ENCODE results near the gene DBN1. TPM values are rescaled to one million over a fixed set of nuclear protein-coding genes. Genes with fewer than 3 reads are reported as not detected.

DBN1 gene
- polyA plus RNA-seq, 1 of the 3 experiments (the other 2 are of a cell fraction), result 244 TPM

DNA sequence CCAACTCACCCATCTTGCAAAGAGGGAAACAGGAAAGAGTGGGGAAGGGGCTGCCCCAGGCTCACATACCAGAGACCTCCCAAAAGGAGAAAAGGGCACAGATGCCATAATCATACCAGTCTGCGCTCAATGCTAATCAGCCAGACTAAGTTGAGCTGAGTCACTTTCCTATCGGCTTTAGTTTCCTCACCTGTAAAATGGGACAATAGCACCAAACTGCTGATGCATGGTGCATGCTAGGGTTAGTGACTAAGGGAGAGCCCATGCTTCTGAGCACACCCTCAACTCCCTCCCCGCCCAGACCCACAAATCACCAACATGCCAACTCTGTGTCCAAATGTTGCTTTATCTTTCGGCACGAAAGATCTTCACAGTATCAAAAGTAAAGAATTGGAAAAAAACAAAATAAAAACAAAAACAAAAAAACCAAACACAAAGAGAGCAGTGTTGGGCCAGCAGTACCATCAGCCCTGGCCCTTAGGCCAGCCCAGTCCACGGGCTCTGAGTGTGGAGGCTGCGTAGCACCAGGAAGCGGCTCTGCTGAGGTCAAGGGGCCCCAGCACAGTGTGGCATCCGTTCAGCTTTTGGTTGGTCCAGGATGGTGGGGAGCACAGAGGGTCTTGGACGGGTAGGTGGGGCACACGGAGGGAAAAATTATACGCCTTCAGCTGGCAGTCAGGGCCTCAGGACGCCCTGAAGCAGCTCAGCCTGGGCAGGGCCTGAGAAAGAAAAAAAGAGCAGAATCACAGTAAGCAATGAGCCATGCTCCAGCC is 46.2 kb upstream of the DBN1 start:
- Histone ChIP-seq H3K4me1 (ENCODE audit: control insufficient read depth in 1 of 2, insufficient read depth in 2 of 2, low read depth in 1 of 2, low read length in 1 of 2) (peaks cover 6 to 15% of the 10 kb centered on the region in 2 experiments; a peak in 2 of 4 replicates), H4K20me1 (ENCODE audit: insufficient read depth) (no peaks in the 10 kb centered on the region), H3K27me3 (ENCODE audit: insufficient read depth) (no peaks in the 10 kb centered on the region), H3K36me3 (replicated peaks in 1 of 2; ENCODE audit: control insufficient read depth in 1 of 2, insufficient read depth in 2 of 2, low read length in 1 of 2) (peaks cover 22 to 56% of the 10 kb centered on the region in 2 experiments), H3K4me2 (peak overlapping the region; percentile 11; the same call in 1 of the 2 replicates), H2AFZ (ENCODE audit: low read depth) (no peak overlapping the region), H3F3A (replicated peaks; ENCODE audit: insufficient read depth) (peaks cover 10% of the 10 kb centered on the region), H3K9me3 (no peaks in the 10 kb centered on the region), H3K9ac (no peak overlapping the region), H3K27ac (ENCODE audit: low read depth in 2 of 2, low read length in 1 of 2) (peak overlapping the region in 1 of 2 experiments; percentile 11; a peak in 1 of 4 replicates), H3K4me3 (ENCODE audit: low read depth in 2 of 2, low read length in 1 of 2) (no peak overlapping the region), H3K9me2 (no peaks in the 10 kb centered on the region), H3K79me2 (ENCODE audit: insufficient read depth) (peaks cover 35% of the 10 kb centered on the region)
- no peak for DNase-seq
- POLR2A ChIA-PET, result interaction anchor here (0.8 kb wide), 1 partner anchor 23 kb away, joined by 3 read pairs; no protein-coding TSS in a partner anchor
- CTCF ChIA-PET, result interaction anchor here (1.0 to 3.7 kb wide), 3 partner anchors 14 to 18 kb away, joined by 3 to 15 read pairs (median 3); no protein-coding TSS in a partner anchor
- TF ChIP-seq TCF12 (IDR thresholded peaks at IDR 0.05), result no peak
- TF ChIP-seq, protein P1, sequence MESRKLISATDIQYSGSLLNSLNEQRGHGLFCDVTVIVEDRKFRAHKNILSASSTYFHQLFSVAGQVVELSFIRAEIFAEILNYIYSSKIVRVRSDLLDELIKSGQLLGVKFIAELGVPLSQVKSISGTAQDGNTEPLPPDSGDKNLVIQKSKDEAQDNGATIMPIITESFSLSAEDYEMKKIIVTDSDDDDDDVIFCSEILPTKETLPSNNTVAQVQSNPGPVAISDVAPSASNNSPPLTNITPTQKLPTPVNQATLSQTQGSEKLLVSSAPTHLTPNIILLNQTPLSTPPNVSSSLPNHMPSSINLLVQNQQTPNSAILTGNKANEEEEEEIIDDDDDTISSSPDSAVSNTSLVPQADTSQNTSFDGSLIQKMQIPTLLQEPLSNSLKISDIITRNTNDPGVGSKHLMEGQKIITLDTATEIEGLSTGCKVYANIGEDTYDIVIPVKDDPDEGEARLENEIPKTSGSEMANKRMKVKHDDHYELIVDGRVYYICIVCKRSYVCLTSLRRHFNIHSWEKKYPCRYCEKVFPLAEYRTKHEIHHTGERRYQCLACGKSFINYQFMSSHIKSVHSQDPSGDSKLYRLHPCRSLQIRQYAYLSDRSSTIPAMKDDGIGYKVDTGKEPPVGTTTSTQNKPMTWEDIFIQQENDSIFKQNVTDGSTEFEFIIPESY (IDR thresholded peaks at IDR 0.05; ENCODE audit: borderline replicate concordance, low read depth), result no peak
- 84% methylated on average over 13 of the region's 13 CpGs for WGBS (ENCODE audit: low lambda C conversion rate)

DNA sequence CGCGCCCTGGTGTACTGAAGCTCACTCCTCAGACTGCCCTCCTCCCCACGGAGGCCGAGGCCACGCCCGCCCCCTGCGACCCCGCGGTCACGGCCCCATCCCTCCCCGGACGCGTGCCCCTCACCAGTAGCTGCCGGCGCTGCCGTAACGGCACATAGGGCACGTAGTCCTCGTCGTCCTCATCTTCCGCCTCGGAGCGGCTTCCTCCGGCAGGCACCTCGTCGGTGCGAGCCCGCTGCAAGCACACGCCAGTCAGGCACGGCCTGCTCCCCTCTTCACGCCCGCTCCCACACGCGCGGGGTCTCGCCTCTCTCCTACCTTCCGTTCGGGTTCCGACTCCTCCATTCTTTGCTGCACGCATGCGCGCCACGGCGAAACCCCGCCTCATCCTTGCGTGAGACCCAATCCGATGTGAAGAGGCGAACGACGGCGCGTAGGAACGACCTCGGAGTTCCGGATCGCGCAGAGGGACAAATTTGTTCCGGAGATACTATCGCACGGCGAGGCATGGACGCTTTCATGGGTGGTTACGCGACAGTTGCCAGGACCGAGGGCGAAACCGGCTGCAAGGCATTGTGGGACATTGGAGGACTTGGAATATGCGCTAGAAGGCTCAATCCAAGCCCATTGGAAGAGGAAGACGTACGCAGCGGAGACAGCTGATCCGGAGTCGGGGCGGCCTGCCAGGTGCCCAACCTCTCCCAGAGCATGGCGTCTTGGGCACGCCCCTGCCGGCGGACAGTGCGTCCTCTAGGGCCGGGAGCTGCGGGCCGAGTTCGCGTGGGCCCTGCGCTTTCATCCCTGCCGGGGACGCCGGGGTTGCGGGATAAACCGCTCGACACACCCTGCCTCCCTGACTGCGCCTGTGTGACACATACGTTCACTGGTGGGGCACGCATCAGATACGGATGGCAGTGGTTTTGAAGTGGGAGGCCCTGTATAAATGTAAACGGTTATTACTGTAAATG is 43.5 kb upstream of the DBN1 start, which contains the start of gene DDX41:
DDX41 (minus strand) TSS at position 361 of the 968 bp plus-strand sequence; CDS start at position 345, 16 bp downstream.
- Histone ChIP-seq H3K4me3 (ENCODE audit: low read depth in 2 of 2, low read length in 1 of 2) (peak within 1 kb of the TSS; percentile 79 to 99), H3K36me3 (replicated peaks in 1 of 2; ENCODE audit: control insufficient read depth in 1 of 2, insufficient read depth in 2 of 2, low read length in 1 of 2) (peaks cover 26 to 63% of the 10 kb centered on the region in 2 experiments), H3K9me2 (no peaks in the 10 kb centered on the region), H3K4me1 (ENCODE audit: control insufficient read depth in 1 of 2, insufficient read depth in 2 of 2, low read depth in 1 of 2, low read length in 1 of 2) (peaks cover 6 to 15% of the 10 kb centered on the region in 2 experiments; a peak in 2 of 4 replicates), H4K20me1 (ENCODE audit: insufficient read depth) (no peaks in the 10 kb centered on the region), H3K27me3 (ENCODE audit: insufficient read depth) (no peaks in the 10 kb centered on the region), H3K9me3 (no peaks in the 10 kb centered on the region), H3F3A (replicated peaks; ENCODE audit: insufficient read depth) (peaks cover 10% of the 10 kb centered on the region), H3K79me2 (ENCODE audit: insufficient read depth) (peaks cover 40% of the 10 kb centered on the region), H2AFZ (ENCODE audit: low read depth) (no peak within 1 kb of the TSS), H3K27ac (ENCODE audit: low read depth in 2 of 2, low read length in 1 of 2) (peak within 1 kb of the TSS; percentile 72 to 91), H3K9ac (peak within 1 kb of the TSS; percentile 81), H3K4me2 (peak within 1 kb of the TSS; percentile 98)
- ChIA-PET POLR2A (interaction anchor here (1.6 to 2.2 kb wide), 2 partner anchors 20 to 21 kb away, joined by 4 to 7 read pairs; partner anchors contain the start of gene PDLIM7), CTCF (interaction anchor here (0.8 to 8.8 kb wide), 5 partner anchors 9 to 207 kb away, joined by 3 to 80 read pairs (median 4); no protein-coding TSS in a partner anchor)
- WGBS (ENCODE audit: low lambda C conversion rate), result under 1% methylated on average over 68 of the region's 96 CpGs
- peak; percentile 98 for DNase-seq
- TF ChIP-seq TCF12 (IDR thresholded peaks at IDR 0.05) (peak; percentile 60; the same call in 1 of the 2 replicates), RFX5 (IDR thresholded peaks at IDR 0.05; ENCODE audit: low read length) (peak; percentile 96), JUND (IDR thresholded peaks at IDR 0.05) (no peak), SMC3 (IDR thresholded peaks at IDR 0.05; ENCODE audit: low read depth, low read length) (no peak), TAF1 (IDR thresholded peaks at IDR 0.05; ENCODE audit: borderline replicate concordance, low read depth, low read length) (0 out of 2 replicates have a peak, but pooled peaks have one; percentile 8), MXI1 (IDR thresholded peaks at IDR 0.05; ENCODE audit: low read depth, low read length) (peak; percentile 97), SIN3A (IDR thresholded peaks at IDR 0.05; ENCODE audit: borderline replicate concordance, low read depth, low read length) (peak; percentile 93; the same call in 1 of the 2 replicates), EP300 (IDR thresholded peaks at IDR 0.05; ENCODE audit: borderline replicate concordance in 1 of 2, low read depth in 1 of 2, low read length in 1 of 2) (no peak; a peak in 2 of 4 replicates), CHD2 (IDR thresholded peaks at IDR 0.05; ENCODE audit: low read length, partially characterized antibody) (peak; percentile 96), POLR2AphosphoS5 (IDR thresholded peaks at IDR 0.05; ENCODE audit: low read depth, low read length) (peak; percentile 78; the same call in 1 of the 2 replicates), FOSL2 (IDR thresholded peaks at IDR 0.05; ENCODE audit: borderline replicate concordance, low read depth) (no peak)
- TF ChIP-seq, protein P2, sequence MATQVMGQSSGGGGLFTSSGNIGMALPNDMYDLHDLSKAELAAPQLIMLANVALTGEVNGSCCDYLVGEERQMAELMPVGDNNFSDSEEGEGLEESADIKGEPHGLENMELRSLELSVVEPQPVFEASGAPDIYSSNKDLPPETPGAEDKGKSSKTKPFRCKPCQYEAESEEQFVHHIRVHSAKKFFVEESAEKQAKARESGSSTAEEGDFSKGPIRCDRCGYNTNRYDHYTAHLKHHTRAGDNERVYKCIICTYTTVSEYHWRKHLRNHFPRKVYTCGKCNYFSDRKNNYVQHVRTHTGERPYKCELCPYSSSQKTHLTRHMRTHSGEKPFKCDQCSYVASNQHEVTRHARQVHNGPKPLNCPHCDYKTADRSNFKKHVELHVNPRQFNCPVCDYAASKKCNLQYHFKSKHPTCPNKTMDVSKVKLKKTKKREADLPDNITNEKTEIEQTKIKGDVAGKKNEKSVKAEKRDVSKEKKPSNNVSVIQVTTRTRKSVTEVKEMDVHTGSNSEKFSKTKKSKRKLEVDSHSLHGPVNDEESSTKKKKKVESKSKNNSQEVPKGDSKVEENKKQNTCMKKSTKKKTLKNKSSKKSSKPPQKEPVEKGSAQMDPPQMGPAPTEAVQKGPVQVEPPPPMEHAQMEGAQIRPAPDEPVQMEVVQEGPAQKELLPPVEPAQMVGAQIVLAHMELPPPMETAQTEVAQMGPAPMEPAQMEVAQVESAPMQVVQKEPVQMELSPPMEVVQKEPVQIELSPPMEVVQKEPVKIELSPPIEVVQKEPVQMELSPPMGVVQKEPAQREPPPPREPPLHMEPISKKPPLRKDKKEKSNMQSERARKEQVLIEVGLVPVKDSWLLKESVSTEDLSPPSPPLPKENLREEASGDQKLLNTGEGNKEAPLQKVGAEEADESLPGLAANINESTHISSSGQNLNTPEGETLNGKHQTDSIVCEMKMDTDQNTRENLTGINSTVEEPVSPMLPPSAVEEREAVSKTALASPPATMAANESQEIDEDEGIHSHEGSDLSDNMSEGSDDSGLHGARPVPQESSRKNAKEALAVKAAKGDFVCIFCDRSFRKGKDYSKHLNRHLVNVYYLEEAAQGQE (IDR thresholded peaks at IDR 0.05; ENCODE audit: low read depth, low read length), result peak; percentile 54; the same call in 1 of the 2 replicates
- TF ChIP-seq, protein P3, sequence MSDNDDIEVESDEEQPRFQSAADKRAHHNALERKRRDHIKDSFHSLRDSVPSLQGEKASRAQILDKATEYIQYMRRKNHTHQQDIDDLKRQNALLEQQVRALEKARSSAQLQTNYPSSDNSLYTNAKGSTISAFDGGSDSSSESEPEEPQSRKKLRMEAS (IDR thresholded peaks at IDR 0.05; ENCODE audit: low read depth), result peak; percentile 88
- TF ChIP-seq, protein P4, sequence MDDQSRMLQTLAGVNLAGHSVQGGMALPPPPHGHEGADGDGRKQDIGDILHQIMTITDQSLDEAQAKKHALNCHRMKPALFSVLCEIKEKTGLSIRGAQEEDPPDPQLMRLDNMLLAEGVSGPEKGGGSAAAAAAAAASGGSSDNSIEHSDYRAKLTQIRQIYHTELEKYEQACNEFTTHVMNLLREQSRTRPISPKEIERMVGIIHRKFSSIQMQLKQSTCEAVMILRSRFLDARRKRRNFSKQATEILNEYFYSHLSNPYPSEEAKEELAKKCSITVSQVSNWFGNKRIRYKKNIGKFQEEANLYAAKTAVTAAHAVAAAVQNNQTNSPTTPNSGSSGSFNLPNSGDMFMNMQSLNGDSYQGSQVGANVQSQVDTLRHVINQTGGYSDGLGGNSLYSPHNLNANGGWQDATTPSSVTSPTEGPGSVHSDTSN (IDR thresholded peaks at IDR 0.05), result peak; percentile 52; the same call in 1 of the 2 replicates

All from SK-N-SH (cell line).